Panc1 (cell line): Measurements from ENCODE around the gene OMD. TPM values are rescaled to one million over a fixed set of nuclear protein-coding genes. Genes with fewer than 3 reads are reported as not detected.

Source experiments
- ATAC-seq: fragments of 200-7000 bp; cut with Tn5 transposase; 2 replicates; pipeline ENCODE4 v1.9.1; 2020; ENCODE audit warnings: mild to moderate bottlenecking, moderate library complexity
- BruUV-seq: library from RNA; stranded (reverse); fragments of 400-500 nt; replicated peaks from 2 replicates; lab custom pipeline; 2021; lab: Mats Ljungman, UMichigan
- CTCF ChIA-PET: fragments of 300-600 bp; sonication (Branson Sonifier 250); formaldehyde crosslinking; loops from one replicate; lab custom pipeline; 2022; ENCODE audit warnings: antibody characterized with exemption; lab: Charles Lee
- POLR2A ChIA-PET: fragments of 300-600 bp; sonication (Branson Sonifier 250); formaldehyde crosslinking; loops from one replicate; lab custom pipeline; 2022; ENCODE audit warnings: antibody characterized with exemption; lab: Charles Lee
- DNase-seq: peaks from one replicate; pipeline ENCODE4 v3.0.0-alpha.2; 2010; ENCODE audit warnings: low read depth, low spot score
- H3K27ac ChIP-seq: 2 replicates; pipeline ENCODE4 v1.5.1; 2011; ENCODE audit warnings: mild to moderate bottlenecking, low read length, inconsistent platforms
- H3K27me3 ChIP-seq: fragments of 200-500 bp; sonication (Bioruptor generic); 2 replicates; pipeline ENCODE4 v1.6.0; 2014; ENCODE audit warnings: low read length, inconsistent platforms; ENCODE audit not compliant: control insufficient read depth, insufficient read depth
- H3K36me3 ChIP-seq: fragments of 200-500 bp; sonication (Bioruptor generic); 2 replicates; pipeline ENCODE4 v1.5.1; 2014; ENCODE audit warnings: inconsistent platforms, mild to moderate bottlenecking, low read length, moderate library complexity; ENCODE audit not compliant: control insufficient read depth, insufficient read depth
- H3K4me1 ChIP-seq: 2 replicates; pipeline ENCODE4 v1.5.1; 2011; ENCODE audit warnings: inconsistent platforms, mild to moderate bottlenecking, low read length, moderate library complexity; ENCODE audit not compliant: control insufficient read depth, insufficient read depth
- H3K4me3 ChIP-seq, 2 experiments: 2 replicates each; pipeline ENCODE4 v1.5.1; 2011 to 2012; ENCODE audit warnings: low read depth in 2 of 2, low read length in 2 of 2, mild to moderate bottlenecking in 2 of 2, inconsistent platforms in 1 of 2, moderate library complexity in 1 of 2
- H3K9me3 ChIP-seq: fragments of 200-500 bp; sonication (Bioruptor generic); 2 replicates; pipeline ENCODE4 v1.5.1; 2014; ENCODE audit warnings: low read depth, mild to moderate bottlenecking, inconsistent platforms, low read length, moderate library complexity; ENCODE audit not compliant: control insufficient read depth, insufficient read depth
- POLR2AphosphoS5 ChIP-seq: IDR thresholded peaks from 2 replicates; pipeline ENCODE4 v1.6.1; 2012; ENCODE audit warnings: mild to moderate bottlenecking, low read depth, low read length, moderate library complexity
- REST ChIP-seq, 2 experiments: IDR thresholded peaks; 2 replicates each; pipeline ENCODE4 v1.6.1; 2011 to 2012; ENCODE audit warnings: low read depth in 2 of 2, control low read depth in 1 of 2, low read length in 1 of 2, mild to moderate bottlenecking in 1 of 2, moderate library complexity in 1 of 2; ENCODE audit not compliant: insufficient read depth in 1 of 2
- SIN3A ChIP-seq: IDR thresholded peaks from 2 replicates; pipeline ENCODE4 v1.6.1; 2012; ENCODE audit warnings: low read depth, mild to moderate bottlenecking, low read length, moderate library complexity, borderline replicate concordance; ENCODE audit not compliant: insufficient read depth
- TCF7L2 ChIP-seq: IDR thresholded peaks from 2 replicates; pipeline ENCODE4 v1.6.1; 2011; ENCODE audit warnings: mild to moderate bottlenecking, low read depth, low read length, inconsistent platforms
- in situ Hi-C: cut with HindIII; loops from 2 replicates; pipeline ENCODE4 v1.10.0; 2016; ENCODE audit warnings: low sequenced_read_pairs, low pct_unique_long_range_greater_than_20kb
- intact Hi-C: fragments of 100-400 bp; cut with micrococcal nuclease; formaldehyde crosslinking; loops from one replicate; pipeline ENCODE4 v1.10.0; 2022; ENCODE audit not compliant: unreplicated experiment
- total RNA-seq: library from RNA; stranded (reverse); gene quantifications from one replicate; pipeline ENCODE4 v1.2.1, GENCODE V29; 2021; ENCODE audit not compliant: unreplicated experiment
- TF ChIP-seq, protein P1 (sequence below): fragments of 450-650 bp; IDR thresholded peaks from 2 replicates; pipeline ENCODE4 v1.5.1; 2017; ENCODE audit warnings: mild to moderate bottlenecking

Gene OMD
- total RNA-seq, 1 experiment from 2014 or later, result not detected

GRCh38 chr9:92423612-92424011 lies 659 bp downstream of the OMD start:
- Histone ChIP-seq H3K4me3 (no peak overlapping the region), H3K9me3 (no peaks in the 10 kb centered on the region), H3K27ac (no peak overlapping the region), H3K36me3 (no peaks in the 10 kb centered on the region), H3K4me1 (no peaks in the 10 kb centered on the region), H3K27me3 (no peaks in the 10 kb centered on the region)
- CTCF ChIA-PET, result no interaction called here
- ATAC-seq, result no peak
- BruUV-seq, result no TSS peak
- TF ChIP-seq, protein P1, sequence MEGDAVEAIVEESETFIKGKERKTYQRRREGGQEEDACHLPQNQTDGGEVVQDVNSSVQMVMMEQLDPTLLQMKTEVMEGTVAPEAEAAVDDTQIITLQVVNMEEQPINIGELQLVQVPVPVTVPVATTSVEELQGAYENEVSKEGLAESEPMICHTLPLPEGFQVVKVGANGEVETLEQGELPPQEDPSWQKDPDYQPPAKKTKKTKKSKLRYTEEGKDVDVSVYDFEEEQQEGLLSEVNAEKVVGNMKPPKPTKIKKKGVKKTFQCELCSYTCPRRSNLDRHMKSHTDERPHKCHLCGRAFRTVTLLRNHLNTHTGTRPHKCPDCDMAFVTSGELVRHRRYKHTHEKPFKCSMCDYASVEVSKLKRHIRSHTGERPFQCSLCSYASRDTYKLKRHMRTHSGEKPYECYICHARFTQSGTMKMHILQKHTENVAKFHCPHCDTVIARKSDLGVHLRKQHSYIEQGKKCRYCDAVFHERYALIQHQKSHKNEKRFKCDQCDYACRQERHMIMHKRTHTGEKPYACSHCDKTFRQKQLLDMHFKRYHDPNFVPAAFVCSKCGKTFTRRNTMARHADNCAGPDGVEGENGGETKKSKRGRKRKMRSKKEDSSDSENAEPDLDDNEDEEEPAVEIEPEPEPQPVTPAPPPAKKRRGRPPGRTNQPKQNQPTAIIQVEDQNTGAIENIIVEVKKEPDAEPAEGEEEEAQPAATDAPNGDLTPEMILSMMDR, result no peak
- TF ChIP-seq REST (IDR thresholded peaks at IDR 0.05; ENCODE audit: insufficient read depth in 1 of 2, low read depth in 2 of 2, low read length in 1 of 2) (no peak), SIN3A (no peak)
- intact Hi-C loops (no loop called here), in situ Hi-C loops (no loop called here)
- no peak for DNase-seq
- POLR2A ChIA-PET, result no interaction called here

GRCh38 chr9:92422611-92423338 lies 1.5 kb downstream of the OMD start:
- no peaks in the 10 kb centered on the region for H3K36me3 ChIP-seq
- no peak overlapping the region for H3K27ac ChIP-seq
- no peak for TF ChIP-seq REST (IDR thresholded peaks at IDR 0.05; ENCODE audit: insufficient read depth in 1 of 2, low read depth in 2 of 2, low read length in 1 of 2)
- TF ChIP-seq TCF7L2, result no peak
- TF ChIP-seq POLR2AphosphoS5, result no peak
- TF ChIP-seq, protein P1, result no peak
- no peak for TF ChIP-seq SIN3A
- H3K4me3 ChIP-seq, result no peak overlapping the region
- ChIA-PET CTCF (no interaction called here), POLR2A (no interaction called here)
- intact Hi-C loops (no loop called here), in situ Hi-C loops (no loop called here)
- H3K27me3 ChIP-seq, result no peaks in the 10 kb centered on the region
- no TSS peak for BruUV-seq
- DNase-seq (no peak), ATAC-seq (no peak)
- H3K4me1 ChIP-seq, result no peaks in the 10 kb centered on the region
- H3K9me3 ChIP-seq, result no peaks in the 10 kb centered on the region
